SKM-1 treated with dmso at 0.1 percent for 144 hours (cell line): Measurements from ENCODE around the gene MAPK10.
"Not testable (repeated sequence)": the region's sequence is repeated elsewhere in the genome, so short reads cannot be mapped to it uniquely, and the experiment has no call there.

Experiments
- DNase-seq: peaks from one replicate; lab custom pipeline; 2025; ENCODE audit not compliant: unreplicated experiment; lab: John Stamatoyannopoulos, UW

Gene MAPK10

DNA sequence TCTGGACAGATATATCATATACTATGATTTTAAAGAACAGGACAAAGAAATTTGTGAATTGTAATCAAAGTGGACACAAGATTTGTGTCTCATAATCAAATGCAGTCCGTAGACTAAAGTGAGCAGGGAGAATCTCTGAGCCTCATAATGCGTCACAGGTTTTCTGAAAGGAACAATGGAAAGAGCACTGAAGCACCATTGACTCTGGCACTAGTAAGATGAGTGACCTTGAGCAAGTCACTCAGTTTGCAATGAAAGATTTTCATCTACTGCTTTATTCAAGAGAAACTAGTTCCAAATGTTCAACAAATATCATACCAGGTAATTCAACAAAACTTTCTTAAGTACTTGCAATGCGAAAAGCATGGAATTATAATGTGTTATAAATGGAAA, 315.3 kb downstream of the MAPK10 start:
- no peak for DNase-seq

DNA sequence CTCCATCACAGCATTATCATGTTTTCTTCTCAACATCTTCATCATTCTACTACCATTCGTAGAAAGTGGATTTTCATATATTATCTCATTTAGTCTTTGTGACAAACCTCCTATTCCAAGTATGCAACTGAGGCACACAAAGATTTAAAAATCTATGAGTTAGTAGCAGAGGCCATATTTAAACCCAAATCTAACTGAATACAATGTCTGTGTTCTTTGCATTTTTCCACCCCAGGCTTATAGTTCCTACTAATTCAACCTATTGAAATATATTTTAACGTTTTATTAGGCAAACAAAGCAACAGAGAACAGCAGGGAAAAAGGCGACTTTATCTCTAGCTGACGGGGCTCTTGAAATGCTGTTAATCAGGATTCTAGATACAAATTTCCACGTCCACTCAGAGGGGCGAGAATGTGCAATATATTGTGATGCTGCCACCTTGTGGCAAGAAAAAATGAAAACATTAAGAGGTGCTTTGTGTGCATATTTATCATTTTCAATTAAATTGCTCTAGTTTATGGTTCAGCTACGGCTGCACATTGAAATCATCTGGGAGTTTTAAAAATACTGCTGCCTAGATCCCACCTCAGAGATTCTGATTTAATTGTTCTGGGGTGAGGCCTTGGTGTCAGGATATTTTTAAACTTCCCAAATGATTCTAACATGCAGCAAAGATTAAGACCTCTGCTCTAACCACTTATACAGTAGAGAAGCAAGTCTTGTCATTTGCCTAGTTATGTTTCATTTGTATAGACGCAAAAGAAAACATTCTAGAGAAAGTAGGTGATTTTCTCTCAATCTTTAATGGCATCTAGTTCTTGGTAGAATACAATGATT, 315.9 kb downstream of the MAPK10 start:
- peak; percentile 49 for DNase-seq

DNA sequence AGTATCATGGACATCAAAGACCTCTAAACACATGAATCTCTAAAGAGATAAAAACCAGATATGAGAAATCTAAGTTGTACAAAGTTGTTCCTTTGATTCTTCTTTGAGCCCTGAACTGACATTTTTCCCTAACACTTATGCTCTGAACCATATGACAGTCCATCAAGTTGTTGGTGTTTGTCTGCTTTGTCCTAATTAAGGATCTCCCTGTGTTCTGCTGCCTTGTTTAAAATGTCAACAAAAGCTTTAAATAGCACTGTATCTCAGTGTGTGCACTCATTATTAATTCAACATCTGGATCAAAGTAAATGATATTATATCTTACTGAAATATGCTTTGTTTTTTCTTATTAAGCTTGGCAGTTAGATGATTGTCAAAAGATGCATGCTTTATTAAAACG, 321.8 kb downstream of the MAPK10 start:
- DNase-seq = no peak

DNA sequence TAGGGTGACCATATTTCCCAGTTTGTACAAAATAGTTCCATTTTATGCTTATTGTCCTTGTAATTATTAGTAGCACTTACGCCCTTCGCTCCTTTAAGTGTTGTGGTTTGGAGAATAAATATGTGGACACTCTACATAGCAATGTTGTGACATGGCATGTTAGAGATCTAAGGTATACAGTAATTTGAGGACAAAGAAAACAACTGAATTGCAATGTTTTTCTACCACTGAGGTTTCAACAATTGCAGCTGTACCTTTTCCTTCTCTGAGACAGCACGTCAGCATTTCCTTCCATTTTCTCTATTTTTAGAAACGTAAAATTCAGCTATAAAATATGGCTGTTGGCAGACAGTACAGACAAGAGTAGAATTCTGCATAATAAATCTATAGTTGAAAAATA, 323.1 kb downstream of the MAPK10 start:
- no peak for DNase-seq

DNA sequence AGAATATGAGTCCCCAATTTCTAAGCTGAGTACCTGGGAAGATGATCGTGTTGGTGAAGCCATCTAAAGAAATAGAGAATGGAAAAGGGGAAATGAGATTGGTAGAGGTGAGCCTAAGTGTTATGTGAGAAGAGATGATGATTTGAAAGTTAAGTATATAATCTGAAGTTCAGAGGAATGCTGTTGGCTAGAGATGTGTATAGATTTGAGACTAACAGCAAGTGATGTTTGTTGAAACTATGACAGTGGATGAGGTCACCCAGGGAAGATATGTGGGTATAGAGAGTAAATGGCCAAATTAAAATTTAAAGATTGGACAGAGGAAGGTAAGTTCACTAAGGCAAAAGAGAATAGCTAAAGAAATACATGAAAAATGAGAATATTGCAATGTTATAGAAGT, 324.2 kb downstream of the MAPK10 start:
- DNase-seq = no peak

DNA sequence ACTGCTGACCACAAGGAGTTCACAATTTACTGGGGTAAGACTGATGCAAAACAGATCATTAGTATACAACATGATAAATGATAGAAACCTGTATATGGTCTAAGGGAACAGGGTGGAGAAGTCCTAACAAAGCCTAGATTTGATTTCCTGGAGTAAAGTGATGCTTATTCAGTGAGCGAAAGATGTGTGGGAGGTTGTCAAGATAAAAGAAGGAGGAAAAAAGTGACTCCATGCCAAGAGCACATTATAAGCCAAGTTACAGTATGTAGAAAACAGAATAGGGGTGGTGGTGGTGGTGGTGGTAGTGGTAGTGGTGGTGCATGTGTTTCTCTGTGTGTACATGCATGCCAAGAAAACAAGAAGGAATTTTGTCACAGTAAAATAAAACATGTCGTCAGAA, 325.2 kb downstream of the MAPK10 start:
- no peak for DNase-seq

DNA sequence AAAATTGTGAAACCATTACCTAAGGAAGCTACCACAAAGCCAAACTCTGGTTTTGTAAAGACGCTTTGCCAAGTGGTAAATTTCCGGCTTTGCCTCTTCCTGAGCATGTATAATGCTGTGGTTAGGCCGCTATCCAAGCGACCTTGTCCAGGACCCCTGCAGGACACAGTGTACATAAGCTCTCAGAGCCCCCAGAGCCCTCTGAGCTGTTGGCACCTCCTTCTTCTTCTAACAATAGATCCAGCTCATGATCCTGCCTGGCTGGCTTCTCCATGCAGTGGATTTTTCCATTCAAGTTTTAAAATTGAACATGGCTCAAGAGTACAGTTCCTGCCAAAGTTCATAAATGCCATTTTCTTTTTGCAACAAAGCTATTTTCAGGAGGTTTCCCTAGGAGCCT, 326.7 kb downstream of the MAPK10 start:
- DNase-seq = no peak

DNA sequence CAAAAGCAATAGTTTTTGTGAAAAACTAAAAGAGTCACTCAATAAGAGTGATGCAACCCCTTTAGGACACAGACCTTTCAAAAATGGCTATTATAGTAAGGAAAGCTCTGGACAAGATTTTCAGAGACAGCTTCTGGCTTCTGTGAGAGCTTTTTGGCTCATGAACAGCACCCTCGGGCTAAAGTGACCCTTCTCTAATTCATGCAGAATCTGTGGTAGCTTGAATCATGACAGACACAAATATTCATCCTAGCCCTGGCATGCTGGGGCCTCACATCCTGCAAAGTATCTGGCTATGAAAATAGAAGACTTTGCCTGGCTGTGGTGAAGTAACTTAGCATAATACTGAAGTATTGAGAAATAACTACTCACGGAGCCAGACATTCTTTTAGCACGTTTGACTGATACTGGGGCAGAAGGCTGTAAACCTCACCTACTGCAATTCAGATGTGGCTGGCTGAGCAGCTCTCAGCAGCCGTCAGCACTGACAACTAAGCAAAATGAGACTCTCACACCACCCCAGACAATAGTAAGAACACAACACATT, 327.3 kb downstream of the MAPK10 start:
- peak; percentile 81 for DNase-seq

DNA sequence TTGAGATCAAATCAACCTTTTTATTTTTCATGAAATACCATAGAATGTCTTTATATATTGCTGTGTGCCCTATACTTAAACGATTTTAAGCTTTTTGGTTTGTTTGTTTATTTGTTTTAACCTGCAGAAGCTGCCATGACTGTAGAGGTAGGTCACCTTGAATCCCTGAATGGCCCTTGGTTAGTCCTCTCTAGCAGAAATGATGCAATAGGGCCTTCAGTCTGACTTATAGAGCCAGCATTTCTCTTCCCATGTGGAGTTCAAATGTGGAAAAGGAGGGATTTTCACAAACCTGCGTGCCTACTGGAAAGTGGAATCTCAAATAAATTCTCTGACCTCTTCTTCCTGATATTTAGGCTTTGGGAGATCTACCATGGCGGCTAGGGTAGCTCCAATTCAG, 327.9 kb downstream of the MAPK10 start:
- no peak for DNase-seq

DNA sequence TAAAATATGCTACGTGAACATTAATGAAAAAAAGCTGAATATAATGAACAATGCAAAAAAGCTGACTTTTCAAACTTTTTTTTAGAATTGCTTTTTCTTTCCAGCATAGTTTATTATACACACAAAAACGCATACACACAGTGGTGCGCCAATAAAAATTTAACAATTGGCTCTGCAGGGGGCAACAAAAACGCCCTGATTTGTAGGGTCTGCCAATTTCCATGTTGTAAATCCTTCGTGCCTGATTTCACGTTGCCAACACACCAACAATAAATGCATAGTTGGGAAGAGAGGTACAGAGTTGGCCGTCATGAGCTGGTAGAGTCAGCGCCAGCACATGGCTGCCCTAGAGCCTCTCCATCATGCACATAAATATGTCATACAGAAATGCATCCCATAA, 333.1 kb downstream of the MAPK10 start:
- no peak for DNase-seq

DNA sequence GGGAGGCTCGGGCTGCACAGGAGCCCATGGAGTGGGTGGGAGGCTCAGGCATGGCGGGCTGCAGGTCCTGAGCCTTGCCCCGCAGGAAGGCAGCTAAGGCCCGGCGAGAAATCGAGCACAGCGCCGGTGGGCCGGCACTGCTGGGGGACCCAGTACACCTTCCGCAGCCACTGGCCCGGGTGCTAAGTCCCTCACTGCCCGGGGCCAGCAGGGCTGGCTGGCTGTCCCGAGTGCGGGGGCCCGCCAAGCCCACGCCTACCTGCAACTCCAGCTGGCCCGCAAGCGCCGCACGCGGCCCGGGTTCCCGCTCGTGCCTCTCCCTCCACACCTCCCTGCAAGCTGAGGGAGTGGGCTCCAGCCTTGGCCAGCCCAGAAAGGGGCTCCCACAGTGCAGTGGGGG, 338.2 kb downstream of the MAPK10 start:
- DNase-seq = not testable (repeated sequence)

DNA sequence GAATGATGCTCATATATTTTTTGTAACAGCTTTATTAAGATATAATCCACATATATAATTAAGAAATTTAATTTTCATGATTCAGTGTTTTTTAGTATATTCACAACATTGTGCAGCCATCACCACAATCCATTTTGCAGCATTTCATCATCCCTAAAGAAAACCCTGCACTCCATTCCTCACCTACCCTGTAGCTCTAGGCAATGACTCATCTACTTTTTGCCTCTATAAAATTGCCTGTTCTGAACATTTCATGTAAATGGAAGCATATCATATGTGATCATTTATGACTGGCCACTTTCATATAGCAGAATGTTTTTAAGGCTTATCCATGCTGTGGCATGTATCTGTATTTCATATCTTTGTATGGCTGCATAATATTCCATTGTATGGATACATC, 339.9 kb downstream of the MAPK10 start:
- DNase-seq = no peak

DNA sequence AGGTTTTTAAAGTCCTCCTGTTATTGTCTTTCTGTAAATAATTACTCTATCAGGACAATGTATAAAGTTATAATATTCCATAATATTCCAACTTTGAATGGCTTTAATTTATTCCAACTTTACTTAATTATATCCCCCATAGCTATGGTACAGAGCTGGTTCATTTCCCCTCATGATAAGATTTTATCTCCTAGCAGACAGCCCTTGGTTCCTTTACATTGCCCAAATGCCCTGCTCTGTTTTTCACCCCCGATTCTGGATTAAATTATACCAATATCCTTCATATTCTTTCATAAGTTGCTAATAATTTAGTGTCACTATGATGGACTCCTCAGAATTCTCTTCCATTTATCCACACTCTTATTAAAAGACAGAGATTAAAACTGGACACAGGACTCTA, 340.5 kb downstream of the MAPK10 start:
- no peak for DNase-seq

DNA sequence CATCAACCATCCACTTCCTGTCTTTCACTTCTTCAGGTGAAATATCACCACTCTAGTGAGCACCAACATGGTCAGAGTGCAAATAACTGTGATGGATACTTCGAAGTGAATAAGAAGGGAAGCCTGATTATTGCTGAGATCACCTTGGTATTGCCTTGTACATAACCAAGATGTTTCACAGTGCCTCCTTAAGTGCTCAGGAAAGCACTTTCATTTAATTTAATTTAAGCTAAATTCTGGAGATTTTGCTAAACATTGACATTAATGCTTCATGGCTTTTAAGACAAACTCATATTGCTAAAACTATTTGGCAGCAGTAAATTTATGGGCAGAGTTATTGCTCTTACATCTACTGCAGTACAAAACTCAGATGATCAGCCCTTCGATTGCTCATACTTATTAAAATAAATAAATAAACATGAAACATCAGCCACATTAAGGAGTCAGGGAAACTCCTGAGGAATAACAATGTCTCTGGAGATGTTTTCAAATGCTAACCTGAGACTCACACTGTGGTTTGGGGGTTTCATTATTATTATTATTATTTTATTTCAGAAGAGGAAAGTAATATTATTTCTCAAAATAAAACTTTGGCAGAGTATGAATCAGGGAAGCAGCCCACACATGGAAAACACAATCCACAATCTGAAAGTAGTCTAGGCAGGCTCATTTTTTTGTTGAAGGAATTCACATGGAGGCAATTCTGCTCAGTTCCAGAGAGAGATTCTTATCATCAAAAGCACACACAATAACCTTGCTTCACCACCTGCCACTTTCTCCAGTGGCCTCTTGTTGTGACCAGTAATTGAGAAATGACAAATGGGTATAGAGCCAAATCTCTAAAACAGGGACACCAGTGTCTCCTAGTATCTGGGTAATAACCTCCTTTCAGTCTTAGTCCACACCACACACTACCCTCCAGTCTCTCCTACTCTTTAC, 344.2 kb downstream of the MAPK10 start:
- no peak for DNase-seq

DNA sequence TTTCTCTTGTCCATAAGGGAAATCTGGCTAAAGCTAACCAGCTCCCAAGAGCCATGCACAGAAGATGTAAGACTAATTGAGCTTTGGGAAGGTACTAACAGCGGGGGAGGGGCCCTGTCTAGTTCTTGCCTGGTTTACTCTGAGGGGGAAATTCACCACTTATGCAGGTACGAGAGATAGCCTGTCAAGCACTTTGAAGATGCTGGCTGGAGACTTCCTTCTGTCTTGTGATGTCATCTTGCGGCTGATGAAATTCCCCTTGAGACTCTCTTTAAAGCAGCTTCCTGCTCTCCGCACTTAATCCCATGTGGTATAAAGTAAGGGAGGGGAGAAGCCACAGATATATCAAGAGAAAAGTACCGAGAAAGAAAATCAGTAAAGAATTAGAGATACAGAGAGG, 345.3 kb downstream of the MAPK10 start:
- DNase-seq = no peak

DNA sequence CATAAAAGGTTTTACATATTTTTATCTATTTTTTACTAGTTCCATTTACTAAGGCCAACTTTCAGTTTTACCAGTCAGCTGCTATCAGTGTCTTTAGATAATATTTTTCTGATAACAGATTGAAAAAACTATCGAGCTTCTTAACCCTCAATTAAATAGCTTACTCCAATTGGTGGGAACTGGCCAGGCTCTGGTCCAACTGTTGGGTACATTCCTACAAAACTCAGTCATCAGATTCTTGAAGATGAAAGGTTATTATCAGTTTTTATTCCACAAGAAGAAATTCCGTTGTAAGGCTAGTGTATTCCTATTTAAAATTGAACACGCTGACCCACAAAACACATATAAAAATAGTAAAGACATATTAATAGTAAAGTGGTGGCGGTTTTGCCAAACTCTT, 346.2 kb downstream of the MAPK10 start:
- DNase-seq = no peak

DNA sequence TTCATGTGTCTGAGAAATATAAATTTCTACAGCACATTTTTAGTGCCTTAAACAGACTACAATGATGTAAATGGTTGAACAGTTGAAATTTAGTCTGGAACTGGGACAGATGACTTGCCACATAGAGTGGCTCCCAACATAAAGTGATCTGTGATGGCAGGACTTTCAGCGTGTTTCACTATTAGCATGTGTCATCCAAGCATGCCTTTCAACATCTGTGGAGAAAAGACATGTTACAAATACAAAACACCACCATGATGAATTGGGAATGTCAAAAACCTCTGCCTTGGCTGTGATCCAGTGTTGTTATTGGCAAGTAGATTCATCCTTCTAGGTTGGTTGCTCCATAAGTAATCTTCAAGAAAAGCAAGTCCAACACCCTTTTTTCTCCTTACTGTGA, 348.7 kb downstream of the MAPK10 start:
- no peak for DNase-seq

DNA sequence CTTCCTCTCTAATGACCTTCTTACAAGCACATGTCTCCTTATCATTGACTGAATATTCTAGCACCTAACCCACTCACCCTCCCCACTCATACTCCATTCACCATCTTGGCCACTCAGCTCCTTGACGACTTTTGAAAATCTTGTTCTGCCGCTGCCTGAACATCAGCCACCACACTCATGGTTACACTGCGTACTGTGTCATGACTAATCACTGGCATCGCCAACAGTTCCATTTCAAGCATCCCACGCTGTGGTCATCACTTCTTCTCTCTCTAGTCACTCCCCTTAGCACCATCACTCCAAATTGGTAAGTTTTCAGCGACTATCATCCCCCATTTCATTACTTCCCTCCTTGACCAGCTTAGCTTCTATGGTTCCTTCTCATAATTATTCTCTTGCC, 352.8 kb downstream of the MAPK10 start:
- DNase-seq = no peak

DNA sequence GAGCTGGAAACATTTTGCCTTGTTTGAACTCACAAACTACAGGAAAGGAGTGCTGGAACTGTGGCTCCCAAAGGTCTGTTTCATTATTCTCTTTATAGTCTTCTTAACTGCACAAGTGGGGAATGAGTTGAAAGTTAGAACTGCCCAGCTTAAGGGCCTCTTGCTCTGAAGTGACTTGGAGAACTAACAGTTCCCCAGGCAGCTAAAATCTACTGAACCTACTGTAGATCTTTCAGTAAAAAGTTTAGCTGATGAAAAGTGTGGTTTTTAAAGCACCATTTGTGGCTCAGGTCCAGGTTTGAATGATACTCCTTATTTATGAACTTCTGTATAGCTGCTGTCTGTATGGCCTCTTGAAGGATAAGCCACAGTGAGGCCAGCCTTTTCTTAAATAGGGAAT, 353.8 kb downstream of the MAPK10 start:
- DNase-seq = no peak

DNA sequence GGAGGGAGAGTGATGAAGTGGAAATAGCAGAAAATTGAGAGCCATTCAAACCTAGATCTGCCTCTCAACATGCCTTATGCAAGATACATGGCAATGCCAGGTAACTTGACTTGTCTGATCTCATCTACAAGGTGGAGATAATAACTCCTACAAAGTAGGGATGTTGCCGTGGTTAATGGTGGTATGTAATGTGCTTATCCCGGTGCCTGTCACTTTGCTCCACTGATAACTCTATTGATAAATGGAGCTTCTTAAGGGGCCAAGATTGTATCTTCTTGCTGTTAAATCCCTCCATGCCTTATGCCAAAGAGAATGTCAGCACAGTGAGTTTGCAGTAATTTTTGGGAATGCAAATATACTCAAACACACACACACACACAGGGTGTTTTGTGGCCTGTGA, 355.8 kb downstream of the MAPK10 start:
- DNase-seq = no peak

DNA sequence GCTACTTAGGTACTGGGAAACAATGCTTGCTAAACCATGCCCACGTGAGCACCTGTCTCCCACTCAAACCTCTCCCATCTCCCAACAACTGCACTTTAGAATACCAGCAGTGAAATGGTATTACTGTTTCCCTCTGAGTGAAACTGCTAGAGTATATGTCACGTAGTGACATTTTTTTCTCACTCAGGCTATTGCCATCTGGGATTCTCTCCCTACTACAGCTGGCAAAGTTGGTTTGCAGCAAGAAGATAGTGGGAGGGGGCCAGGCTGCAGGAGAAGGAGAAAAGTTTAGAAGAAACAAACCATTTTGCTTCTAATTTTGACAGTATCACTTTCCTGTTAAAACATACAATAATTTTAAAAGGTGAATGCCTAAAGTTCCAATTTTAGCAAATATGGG, 358.3 kb downstream of the MAPK10 start:
- no peak for DNase-seq

DNA sequence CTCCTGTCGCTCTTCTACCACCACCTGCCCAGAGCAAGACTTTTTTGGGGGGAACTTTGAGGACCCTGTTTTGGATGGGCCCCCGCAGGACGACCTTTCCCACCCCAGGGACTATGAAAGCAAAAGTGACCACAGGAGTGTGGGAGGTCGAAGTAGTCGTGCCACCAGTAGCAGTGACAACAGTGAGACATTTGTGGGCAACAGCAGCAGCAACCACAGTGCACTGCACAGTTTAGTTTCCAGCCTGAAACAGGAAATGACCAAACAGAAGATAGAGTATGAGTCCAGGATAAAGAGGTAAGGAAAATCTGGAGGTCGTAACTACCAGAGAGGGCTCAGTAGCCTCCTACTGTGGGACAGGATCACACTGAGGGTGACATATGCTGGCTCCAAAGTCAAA, 364.5 kb downstream of the MAPK10 start:
- no peak for DNase-seq
